Measurements from ENCODE around the gene ARG2. TPM values are rescaled to one million over a fixed set of nuclear protein-coding genes. Genes with fewer than 3 reads are reported as not detected.

Gene ARG2
- total and polyA plus RNA-seq, 2 experiments from 2014 or later = 29.0 to 35.0 TPM

GRCh38 chr14:67673451-67673850 lies 53.7 kb downstream of the ARG2 start:
- no peaks in the 10 kb centered on the region for H3K9me2 ChIP-seq (replicated peaks; ENCODE audit: insufficient read depth)
- H3K27me3 ChIP-seq = no peaks in the 10 kb centered on the region
- peaks cover 11% of the 10 kb centered on the region for H3K4me1 ChIP-seq (ENCODE audit: insufficient read depth)
- DNase-seq (ENCODE audit: low spot score) = no peak
- peak overlapping the region; percentile 5 for H2AFZ ChIP-seq
- peaks cover 65% of the 10 kb centered on the region for H3K79me2 ChIP-seq
- no peaks in the 10 kb centered on the region for H3K9me3 ChIP-seq (ENCODE audit: low read depth)
- H3K36me3 ChIP-seq (replicated peaks; ENCODE audit: insufficient read depth, low read depth) = peaks cover 3% of the 10 kb centered on the region
- H3K4me2 ChIP-seq = peak overlapping the region; percentile 90
- 55% methylated on average over 5 of the region's 5 CpGs for WGBS (ENCODE audit: low lambda C conversion rate, missing lambda C conversion rate)
- peaks cover 17% of the 10 kb centered on the region for H4K20me1 ChIP-seq (ENCODE audit: insufficient read depth, poor library complexity, severe bottlenecking)
- TF ChIP-seq EZH2phosphoT487 (IDR thresholded peaks at IDR 0.05; ENCODE audit: low read depth, severe bottlenecking, unreplicated experiment) = no peak
- no peak for TF ChIP-seq CTCF (IDR thresholded peaks at IDR 0.05; ENCODE audit: poor library complexity)
- no peak for TF ChIP-seq EZH2 (IDR thresholded peaks at IDR 0.05; ENCODE audit: borderline replicate concordance)
- peak overlapping the region; percentile 77 for H3K4me3 ChIP-seq
- peak overlapping the region; percentile 99 for H3K27ac ChIP-seq

- Histone ChIP-seq H3K36me3 (replicated peaks; ENCODE audit: insufficient read depth, low read depth) (peaks cover 3% of the 10 kb centered on the region), H2AFZ (peak overlapping the region; percentile 40), H3K4me1 (ENCODE audit: insufficient read depth) (peaks cover 11% of the 10 kb centered on the region), H3K79me2 (peaks cover 59% of the 10 kb centered on the region), H3K27ac (peak overlapping the region; percentile 99), H3K4me3 (peak overlapping the region; percentile 77), H3K9me3 (ENCODE audit: low read depth) (no peaks in the 10 kb centered on the region), H3K4me2 (peak overlapping the region; percentile 90), H3K9me2 (replicated peaks; ENCODE audit: insufficient read depth) (no peaks in the 10 kb centered on the region), H3K27me3 (no peaks in the 10 kb centered on the region), H4K20me1 (ENCODE audit: insufficient read depth, poor library complexity, severe bottlenecking) (peaks cover 17% of the 10 kb centered on the region)
- DNase-seq (ENCODE audit: low spot score) = peak; percentile 87
- TF ChIP-seq CTCF (IDR thresholded peaks at IDR 0.05; ENCODE audit: poor library complexity) (no peak), EZH2 (IDR thresholded peaks at IDR 0.05; ENCODE audit: borderline replicate concordance) (no peak), EZH2phosphoT487 (IDR thresholded peaks at IDR 0.05; ENCODE audit: low read depth, severe bottlenecking, unreplicated experiment) (no peak)
- WGBS (ENCODE audit: low lambda C conversion rate, missing lambda C conversion rate) = 2% methylated on average over 13 of the region's 25 CpGs
Measured at GRCh38 chr14:67674139-67674479, 54.4 kb downstream of the ARG2 start.

- WGBS (ENCODE audit: low lambda C conversion rate, missing lambda C conversion rate) = under 1% methylated on average over 81 of the region's 87 CpGs
- TF ChIP-seq EZH2phosphoT487 (IDR thresholded peaks at IDR 0.05; ENCODE audit: low read depth, severe bottlenecking, unreplicated experiment) = no peak
- peak; percentile 40 for TF ChIP-seq CTCF (IDR thresholded peaks at IDR 0.05; ENCODE audit: poor library complexity)
Measured at GRCh38 chr14:67674480-67675218, 54.9 kb downstream of the ARG2 start, which contains the start of gene VTI1B. VTI1B (minus strand) TSS chr14:67674632; CDS start chr14:67674489, 143 bp downstream.

More at GRCh38 chr14:67674480-67675218, 54.9 kb downstream of the ARG2 start, which contains the start of gene VTI1B:
- peaks cover 54% of the 10 kb centered on the region for H3K79me2 ChIP-seq
- no peaks in the 10 kb centered on the region for H3K27me3 ChIP-seq
- H3K4me1 ChIP-seq (ENCODE audit: insufficient read depth) = peaks cover 11% of the 10 kb centered on the region
- peak within 1 kb of the TSS; percentile 40 for H2AFZ ChIP-seq
- H3K36me3 ChIP-seq (replicated peaks; ENCODE audit: insufficient read depth, low read depth) = peaks cover 3% of the 10 kb centered on the region
- peak within 1 kb of the TSS; percentile 99 for H3K27ac ChIP-seq
- DNase-seq (ENCODE audit: low spot score) = peak; percentile 89
- H3K4me3 ChIP-seq = peak within 1 kb of the TSS; percentile 77
- H3K4me2 ChIP-seq = peak within 1 kb of the TSS; percentile 90
- H3K9me2 ChIP-seq (replicated peaks; ENCODE audit: insufficient read depth) = no peaks in the 10 kb centered on the region
- no peaks in the 10 kb centered on the region for H3K9me3 ChIP-seq (ENCODE audit: low read depth)
- peaks cover 17% of the 10 kb centered on the region for H4K20me1 ChIP-seq (ENCODE audit: insufficient read depth, poor library complexity, severe bottlenecking)
